H1 (cell line): ENCODE measurements around the gene MYOC. TPM values are rescaled to one million over a fixed set of nuclear protein-coding genes. Genes with fewer than 3 reads are reported as not detected.

Experiments used
- CTCF ChIA-PET: fragments of 300-600 bp; sonication (Branson Sonifier 250); formaldehyde crosslinking; loops from one replicate; lab custom pipeline; 2021; ENCODE audit not compliant: partially characterized antibody; lab: Charles Lee
- POLR2A ChIA-PET: fragments of 300-600 bp; sonication (Branson Sonifier 250); formaldehyde crosslinking; loops from one replicate; lab custom pipeline; 2021; ENCODE audit warnings: inconsistent platforms; ENCODE audit not compliant: partially characterized antibody; lab: Charles Lee
- DNase-seq, 2 experiments: peaks; one replicate each; pipeline versions ENCODE4 v3.0.0 to v3.0.0-alpha.2; 2010 to 2022; ENCODE audit warnings: low spot score in 2 of 2, low read depth in 1 of 2, mixed read lengths in 1 of 2
- FAIRE-seq: peaks from 2 replicates; lab custom pipeline; 2011; peaks lifted over from hg19 to GRCh38; lab: Jason Lieb, UNC
- H2AFZ ChIP-seq: 2 replicates; pipeline ENCODE4 v1.8.1; 2012; ENCODE audit warnings: low read length, inconsistent platforms
- H2AK5ac ChIP-seq: 2 replicates; pipeline ENCODE4 v1.6.1; 2013; ENCODE audit warnings: low read depth, low read length
- H2BK120ac ChIP-seq: replicated peaks from 2 replicates; pipeline ENCODE3; 2013; ENCODE audit warnings: low read depth, low read length, inconsistent platforms
- H2BK12ac ChIP-seq: 2 replicates; pipeline ENCODE4 v1.6.1; 2013; ENCODE audit warnings: low read depth, low read length
- H2BK15ac ChIP-seq: 2 replicates; pipeline ENCODE4 v1.6.1; 2013; ENCODE audit warnings: low read length
- H2BK20ac ChIP-seq: 2 replicates; pipeline ENCODE4 v1.6.1; 2013; ENCODE audit warnings: low read length
- H2BK5ac ChIP-seq: 2 replicates; pipeline ENCODE4 v1.6.1; 2013; ENCODE audit warnings: low read depth, low read length
- H3K14ac ChIP-seq: 2 replicates; pipeline ENCODE4 v1.6.1; 2013; ENCODE audit warnings: inconsistent platforms; ENCODE audit not compliant: insufficient read length
- H3K18ac ChIP-seq: 2 replicates; pipeline ENCODE4 v1.6.1; 2013; ENCODE audit warnings: low read length; ENCODE audit errors: extremely low read depth
- H3K23ac ChIP-seq: 2 replicates; pipeline ENCODE4 v1.6.1; 2013; ENCODE audit warnings: inconsistent platforms; ENCODE audit not compliant: insufficient read length
- H3K23me2 ChIP-seq: 2 replicates; pipeline ENCODE4 v1.6.1; 2013; ENCODE audit warnings: low read depth, low read length
- H3K27ac ChIP-seq: 2 replicates; pipeline ENCODE4 v1.6.1; 2011; ENCODE audit warnings: low read depth, low read length, inconsistent platforms
- H3K27me3 ChIP-seq, 4 experiments: replicated peaks in 1 of 4; 1 replicate in 1 of 4; 2 replicates in 3 of 4; pipeline versions ENCODE4 v1.6.1 to v1.8.1; 2011 to 2013; ENCODE audit warnings: low read length in 3 of 4, mild to moderate bottlenecking in 3 of 4, inconsistent platforms in 2 of 4, mixed read lengths in 2 of 4, moderate library complexity in 1 of 4; ENCODE audit not compliant: control insufficient read depth in 3 of 4, insufficient read depth in 3 of 4; ENCODE audit errors: extremely low read depth in 1 of 4
- H3K36me3 ChIP-seq, 4 experiments: 2 replicates each; pipeline versions ENCODE4 v1.6.1 to v1.8.1; 2011 to 2013; ENCODE audit warnings: mild to moderate bottlenecking in 4 of 4, low read length in 3 of 4, moderate library complexity in 2 of 4, control low read depth in 1 of 4, inconsistent platforms in 1 of 4; ENCODE audit not compliant: insufficient read depth in 4 of 4, control insufficient read depth in 2 of 4
- H3K4ac ChIP-seq: replicated peaks from 2 replicates; pipeline ENCODE3; 2013; ENCODE audit warnings: low read length, low read depth, mixed read lengths, inconsistent platforms; ENCODE audit not compliant: insufficient read length
- H3K4me1 ChIP-seq, 4 experiments: replicated peaks in 1 of 4; 1 replicate in 1 of 4; 2 replicates in 3 of 4; pipeline versions ENCODE4 v1.6.1 to v1.8.1; 2011 to 2013; ENCODE audit warnings: low read length in 3 of 4, inconsistent platforms in 2 of 4, mixed read lengths in 1 of 4; ENCODE audit not compliant: insufficient read depth in 4 of 4, control insufficient read depth in 3 of 4
- H3K4me2 ChIP-seq, 2 experiments: 2 replicates each; pipeline versions ENCODE4 v1.6.1 to v1.8.1; 2011 to 2013; ENCODE audit warnings: low read depth in 2 of 2, low read length in 2 of 2, control low read depth in 1 of 2, inconsistent platforms in 1 of 2, mild to moderate bottlenecking in 1 of 2; ENCODE audit not compliant: insufficient read depth in 1 of 2
- H3K4me3 ChIP-seq, 4 experiments: fragments of 200-600, 300-600 bp in 1 of 4; sonication (generic), shearing (Covaris generic), sonication (Bioruptor Twin) in 1 of 4; 2 replicates each; pipeline versions ENCODE4 v1.5.1 to v1.8.1; 2011 to 2016; ENCODE audit warnings: low read length in 4 of 4, low read depth in 3 of 4, control low read depth in 2 of 4, inconsistent platforms in 2 of 4, mild to moderate bottlenecking in 2 of 4, mixed read lengths in 1 of 4, moderate library complexity in 1 of 4; ENCODE audit not compliant: insufficient read depth in 2 of 4; ENCODE audit errors: extremely low read depth in 1 of 4
- H3K56ac ChIP-seq: replicated peaks from 2 replicates; pipeline ENCODE3; 2013; ENCODE audit warnings: low read depth, mild to moderate bottlenecking, mixed read lengths, low read length, inconsistent platforms; ENCODE audit not compliant: insufficient read length
- H3K79me1 ChIP-seq: 2 replicates; pipeline ENCODE4 v1.6.1; 2013; ENCODE audit warnings: low read depth, low read length, control low read depth
- H3K79me2 ChIP-seq, 2 experiments: 2 replicates each; pipeline versions ENCODE4 v1.6.1 to v1.8.1; 2012 to 2013; ENCODE audit warnings: low read length in 2 of 2, mild to moderate bottlenecking in 2 of 2, inconsistent platforms in 1 of 2; ENCODE audit not compliant: insufficient read depth in 2 of 2, control insufficient read depth in 1 of 2
- H3K9ac ChIP-seq, 4 experiments: replicated peaks in 1 of 4; 1 replicate in 1 of 4; 2 replicates in 3 of 4; pipeline versions ENCODE4 v1.6.1 to v1.8.1; 2011 to 2013; ENCODE audit warnings: low read depth in 3 of 4, low read length in 3 of 4, control low read depth in 2 of 4, mild to moderate bottlenecking in 2 of 4, moderate library complexity in 2 of 4, inconsistent platforms in 1 of 4; ENCODE audit errors: extremely low read depth in 1 of 4
- H3K9me3 ChIP-seq, 2 experiments: 2 replicates each; pipeline versions ENCODE4 v1.6.1 to v1.8.1; 2012 to 2013; ENCODE audit warnings: mild to moderate bottlenecking in 2 of 2, moderate library complexity in 2 of 2, control low read depth in 1 of 2, inconsistent platforms in 1 of 2, low read depth in 1 of 2, low read length in 1 of 2, mixed read lengths in 1 of 2; ENCODE audit not compliant: insufficient read depth in 2 of 2
- H4K20me1 ChIP-seq, 2 experiments: replicated peaks in 1 of 2; 2 replicates each; pipeline versions ENCODE3 to v1.8.1; 2011 to 2013; ENCODE audit warnings: inconsistent platforms in 2 of 2, low read length in 2 of 2, mild to moderate bottlenecking in 1 of 2; ENCODE audit not compliant: insufficient read depth in 2 of 2, control insufficient read depth in 1 of 2
- H4K5ac ChIP-seq: 2 replicates; pipeline ENCODE4 v1.6.1; 2013; ENCODE audit warnings: low read length, low read depth, mixed read lengths, inconsistent platforms; ENCODE audit not compliant: insufficient read length
- H4K8ac ChIP-seq: 2 replicates; pipeline ENCODE4 v1.8.0; 2013; ENCODE audit warnings: mild to moderate bottlenecking, moderate library complexity, low read length, inconsistent platforms; ENCODE audit not compliant: insufficient read depth; ENCODE audit errors: extremely low read depth
- H4K91ac ChIP-seq: replicated peaks from 2 replicates; pipeline ENCODE3; 2013; ENCODE audit warnings: low read length, mixed read lengths, inconsistent platforms; ENCODE audit not compliant: insufficient read length
- BRCA1 ChIP-seq: IDR thresholded peaks from 2 replicates; pipeline ENCODE4 v1.6.1; 2012; ENCODE audit warnings: low read depth, low read length, improper control_type of control experiment
- CHD2 ChIP-seq: IDR thresholded peaks from 2 replicates; pipeline ENCODE4 v1.6.1; 2012; ENCODE audit warnings: low read length, improper control_type of control experiment
- CTCF ChIP-seq, 3 experiments: IDR thresholded peaks; 1 replicate in 2 of 3; 2 replicates in 1 of 3; pipeline versions ENCODE4 v1.5.1 to v1.6.1; 2011; ENCODE audit warnings: low read length in 3 of 3, mild to moderate bottlenecking in 3 of 3, inconsistent platforms in 2 of 3, low read depth in 1 of 3, moderate library complexity in 1 of 3; ENCODE audit not compliant: insufficient read depth in 1 of 3; ENCODE audit errors: control extremely low read depth in 1 of 3
- MAFK ChIP-seq: IDR thresholded peaks from 2 replicates; pipeline ENCODE4 v1.6.1; 2012; ENCODE audit warnings: low read depth, mild to moderate bottlenecking, improper control_type of control experiment, low read length
- NRF1 ChIP-seq: IDR thresholded peaks from 2 replicates; pipeline ENCODE4 v1.6.1; 2011; ENCODE audit warnings: mild to moderate bottlenecking, low read depth, low read length, improper control_type of control experiment
- POLR2AphosphoS5 ChIP-seq: IDR thresholded peaks from 2 replicates; pipeline ENCODE4 v1.6.1; 2011; ENCODE audit warnings: low read depth, low read length
- RBBP5 ChIP-seq: IDR thresholded peaks from 2 replicates; pipeline ENCODE4 v1.7.1; 2012; ENCODE audit warnings: low read depth, mild to moderate bottlenecking, inconsistent platforms, low read length, moderate library complexity, borderline replicate concordance
- RNF2 ChIP-seq: fragments of 200-900, 300-1000 bp; sonication (generic); IDR thresholded peaks from 2 replicates; pipeline ENCODE4 v1.7.1; 2016; ENCODE audit warnings: borderline replicate concordance, low read depth, mild to moderate bottlenecking, antibody characterized with exemption, low read length; ENCODE audit not compliant: poor library complexity, severe bottlenecking; ENCODE audit errors: missing control alignments
- SIN3A ChIP-seq, 2 experiments: IDR thresholded peaks in 1 of 2; conservative IDR thresholded peaks in 1 of 2; 2 replicates each; pipeline ENCODE4 v1.6.1; 2011 to 2012; ENCODE audit warnings: low read length in 2 of 2, improper control_type of control experiment in 1 of 2, low read depth in 1 of 2, mild to moderate bottlenecking in 1 of 2
- SP1 ChIP-seq: IDR thresholded peaks from 2 replicates; pipeline ENCODE4 v1.6.1; 2011; ENCODE audit warnings: low read depth, low read length
- SUZ12 ChIP-seq: fragments of 200-600 bp; sonication (generic); IDR thresholded peaks from 2 replicates; pipeline ENCODE4 v1.6.1; 2012; ENCODE audit warnings: mild to moderate bottlenecking, inconsistent platforms, low read length, moderate library complexity, mixed read lengths
- WGBS, 2 experiments: shearing (Covaris generic) in 1 of 2; methylation state at CpG; one replicate each; pipeline versions ENCODE4 v1.1.6 to v1.1.7; 2013 to 2015; ENCODE audit warnings: low lambda C conversion rate in 2 of 2, mixed read lengths in 2 of 2, inconsistent platforms in 1 of 2, low coverage in 1 of 2, missing lambda C conversion rate in 1 of 2; ENCODE audit not compliant: insufficient replicate concordance in 2 of 2, insufficient coverage in 1 of 2, insufficient read length in 1 of 2; ENCODE audit errors: extremely low coverage in 1 of 2, missing lambda C conversion rate in 1 of 2; 5-methylcytosine and 5-hydroxymethylcytosine counted together
- polyA plus RNA-seq, 7 experiments: library from polyadenylated mRNA; depleted of rRNA in 3 of 7; stranded (reverse) in 5 of 7; unstranded in 2 of 7; fragments of >200 nt in 5 of 7; fragments of 200-250 nt in 2 of 7; gene quantifications; 1 replicate in 5 of 7; 2 replicates in 1 of 7; 4 replicates in 1 of 7; pipeline versions ENCODE4 v1.2.1 to v1.2.3, GENCODE V29; 2011 to 2013; ENCODE audit warnings: missing spikeins in 2 of 7, mixed read lengths in 2 of 7
- total RNA-seq: library from RNA; stranded (reverse); fragmentation: NEBNext Ultra II Directional; extraction: Animal tissue kit (Norgen Biotek cat#: 25700); gene quantifications from 2 replicates; pipeline ENCODE4 v1.2.1, GENCODE V29; 2021

Gene MYOC
- total and polyA plus RNA-seq, 2 of the 8 experiments (the other 6 are each of a cell fraction or from before 2014, with no cell fraction given), result not detected

- FAIRE-seq (no peak), DNase-seq (no peak)
- H2AFZ ChIP-seq, result no peak overlapping the region
- H3K14ac ChIP-seq, result no peak overlapping the region
- POLR2A ChIA-PET, result interaction anchor here (0.7 to 1.7 kb wide), 3 partner anchors 10 to 14 kb away, joined by 3 to 7 read pairs (median 4); no protein-coding TSS in a partner anchor
- no peak overlapping the region for H3K4me2 ChIP-seq
- no peak overlapping the region for H4K8ac ChIP-seq
- no peaks in the 10 kb centered on the region for H3K79me1 ChIP-seq
- WGBS, 2 experiments, result 77% methylated on average over 6 of the region's 6 CpGs; no CpG with 5 or more reads in 1 of the 2 experiments
- H3K9me3 ChIP-seq, result no peaks in the 10 kb centered on the region
- H4K5ac ChIP-seq, result no peak overlapping the region
- no peaks in the 10 kb centered on the region for H3K79me2 ChIP-seq
- H3K4ac ChIP-seq, result no peak overlapping the region
- H3K27me3 ChIP-seq, result no peaks in the 10 kb centered on the region
- H3K23me2 ChIP-seq, result no peaks in the 10 kb centered on the region
- no peak overlapping the region for H2BK20ac ChIP-seq
- H2BK15ac ChIP-seq, result no peak overlapping the region
- no peak overlapping the region for H3K18ac ChIP-seq
- no peak overlapping the region for H2BK12ac ChIP-seq
- H3K4me1 ChIP-seq, result peaks cover 0 to 5% (median 0%) of the 10 kb centered on the region in 4 experiments; a peak in 1 of 7 replicates
- no peak overlapping the region for H3K23ac ChIP-seq
- no peak overlapping the region for H3K27ac ChIP-seq
- H3K56ac ChIP-seq, result no peak overlapping the region
- no peak overlapping the region for H2BK5ac ChIP-seq
- no peaks in the 10 kb centered on the region for H4K20me1 ChIP-seq
- H4K91ac ChIP-seq, result no peak overlapping the region
- H3K9ac ChIP-seq, result no peak overlapping the region
- CTCF ChIA-PET, result interaction anchor here (0.8 to 9.7 kb wide), 19 partner anchors 12 to 1919 kb away, joined by 3 to 143 read pairs (median 4); partner anchors contain the start of gene FMO4
- no peak overlapping the region for H2AK5ac ChIP-seq
- no peaks in the 10 kb centered on the region for H3K36me3 ChIP-seq
- no peak overlapping the region for H2BK120ac ChIP-seq
- no peak overlapping the region for H3K4me3 ChIP-seq
- no peak for TF ChIP-seq SUZ12
- no peak for TF ChIP-seq POLR2AphosphoS5
- TF ChIP-seq SIN3A (conservative IDR thresholded peaks at IDR 0.05 in 1 of 2, IDR thresholded peaks at IDR 0.05 in 1 of 2; ENCODE audit: low read depth in 1 of 2, low read length in 2 of 2), result no peak
- no peak for TF ChIP-seq RBBP5
- no peak for TF ChIP-seq NRF1
- no peak for TF ChIP-seq BRCA1
- TF ChIP-seq SP1, result no peak
- no peak for TF ChIP-seq CHD2
- no peak for TF ChIP-seq CTCF (IDR thresholded peaks at IDR 0.05; ENCODE audit: control extremely low read depth in 1 of 3, insufficient read depth in 1 of 3, low read depth in 1 of 3, low read length in 3 of 3)
- TF ChIP-seq RNF2, result no peak
- no peak for TF ChIP-seq MAFK
Measured at GRCh38 chr1:171655746-171656116, 3.2 kb upstream of the MYOC start.
